ENCODE data around the gene RPL19. TPM values are rescaled to one million over a fixed set of nuclear protein-coding genes. Genes with fewer than 3 reads are reported as not detected.
"Not testable (repeated sequence)": the region's sequence is repeated elsewhere in the genome, so short reads cannot be mapped to it uniquely, and the experiment has no call there.

Gene RPL19
- 4,397 and 4,496 TPM in 2 replicates for polyA plus RNA-seq (2014; cell fraction: cytosol; rRNA removed)
- polyA plus RNA-seq (2014; cell fraction: nucleus; rRNA removed) = 2,609 and 3,563 TPM in 2 replicates

DNA sequence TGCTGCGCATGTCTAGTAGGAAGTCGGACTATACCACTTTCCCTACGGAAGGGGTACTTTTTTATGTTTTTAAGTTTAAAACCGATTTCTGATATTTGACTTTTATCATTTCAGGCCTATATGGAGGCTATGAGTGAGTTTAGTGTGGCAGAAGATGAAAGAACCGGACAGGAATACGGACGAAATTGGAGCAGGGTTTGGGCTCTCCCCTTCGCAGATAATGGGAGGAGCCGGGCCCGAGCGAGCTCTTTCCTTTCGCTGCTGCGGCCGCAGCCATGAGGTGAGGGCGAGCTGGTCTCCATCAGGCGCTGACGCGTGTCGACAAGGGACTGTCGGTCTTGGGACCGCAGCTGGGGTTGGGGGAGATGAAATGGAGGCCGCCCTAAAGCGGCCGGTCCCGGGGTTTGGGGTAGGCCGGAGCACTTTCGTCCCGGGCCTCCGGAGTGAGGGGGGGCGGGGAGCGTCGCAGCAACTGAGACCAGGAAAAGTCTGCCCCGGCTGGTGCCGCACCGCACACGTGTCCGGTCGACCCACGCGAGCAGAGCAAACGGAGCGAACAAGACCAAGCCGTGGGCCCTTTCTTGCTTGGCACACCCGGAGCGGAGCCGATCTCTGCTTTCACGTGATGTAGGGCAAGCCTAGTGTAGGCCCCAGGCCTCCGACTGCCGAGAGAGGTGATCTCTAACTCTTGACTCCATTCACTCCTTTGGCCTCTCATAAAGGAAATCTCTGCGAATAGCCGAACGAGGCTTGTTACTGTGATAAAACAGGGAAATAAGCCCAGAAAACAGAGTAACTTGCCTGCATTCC is at the start of gene RPL19:
RPL19 (plus strand) TSS at position 214 of the 810 bp plus-strand sequence; CDS start at position 276, 62 bp downstream.
- no peak for DNase-seq (ENCODE audit: low spot score)

- DNase-seq (ENCODE audit: low spot score) = no peak
Measured at GRCh38 chr17:39150795-39151149, 49.3 kb upstream of the RPL19 start.

GRCh38 chr17:39151150-39151942 is 48.7 kb upstream of the RPL19 start, which contains the start of gene PLXDC1:
TSS of gene PLXDC1 (minus strand) at chr17:39151637. CDS start at chr17:39151437, 200 bp downstream.
- no peak for DNase-seq (ENCODE audit: low spot score)

- DNase-seq (ENCODE audit: low spot score) = no peak
Measured at GRCh38 chr17:39151943-39152818, 47.9 kb upstream of the RPL19 start.

GRCh38 chr17:39153599-39154051 is 46.5 kb upstream of the RPL19 start:
- peak; percentile 90 for DNase-seq (ENCODE audit: low spot score)

DNA sequence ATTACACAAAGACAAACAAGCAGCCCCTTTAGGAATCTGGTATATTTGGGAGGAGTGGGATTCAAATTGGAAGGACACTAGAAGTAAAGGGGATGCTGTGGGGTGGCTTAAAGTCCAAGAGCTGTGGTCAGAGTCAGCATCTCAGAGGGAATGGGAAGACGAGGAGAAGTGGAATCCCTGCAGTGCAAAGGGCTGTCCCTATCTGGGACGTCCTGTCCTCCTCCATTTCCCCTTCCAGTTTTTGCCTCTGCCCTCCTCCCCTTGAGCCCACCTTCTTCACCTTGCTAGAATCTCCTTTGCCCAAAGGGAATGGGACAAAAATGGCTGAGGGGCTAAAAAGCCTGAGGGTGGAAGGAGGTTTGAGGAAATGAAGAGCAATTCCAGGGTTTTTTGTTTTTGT is 44.4 kb upstream of the RPL19 start:
- no peak for DNase-seq (ENCODE audit: low spot score)

GRCh38 chr17:39156491-39156890 is 43.6 kb upstream of the RPL19 start:
- no peak for DNase-seq (ENCODE audit: low spot score)

GRCh38 chr17:39158623-39159022 is 41.5 kb upstream of the RPL19 start:
- no peak for DNase-seq (ENCODE audit: low spot score)

GRCh38 chr17:39161962-39162361 is 38.1 kb upstream of the RPL19 start:
- no peak for DNase-seq (ENCODE audit: low spot score)

DNA sequence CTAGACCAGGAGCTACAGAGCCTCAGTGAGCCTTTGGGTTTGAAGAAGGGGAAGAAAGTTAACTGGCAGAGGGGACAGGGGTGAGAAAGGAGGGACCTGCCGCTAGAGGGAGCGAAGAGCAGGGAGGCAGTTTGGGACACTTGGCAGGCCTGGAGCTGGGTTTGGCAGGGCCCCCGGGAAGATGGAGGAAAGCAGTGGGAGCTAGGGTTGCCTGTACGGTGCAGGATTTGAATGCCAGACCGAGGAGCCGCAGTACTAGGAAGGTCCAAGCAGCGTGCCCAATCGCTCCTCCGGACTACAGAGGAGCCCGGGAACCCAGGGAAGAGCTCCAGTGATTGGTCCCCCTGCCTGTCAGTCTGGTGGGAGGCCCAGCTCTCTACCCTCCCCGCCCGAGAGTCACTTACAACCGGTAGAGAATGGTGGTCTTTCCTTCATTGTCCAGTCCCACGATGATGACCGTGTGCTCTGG is 35.4 kb upstream of the RPL19 start:
- DNase-seq (ENCODE audit: low spot score) = peak; percentile 93

- DNase-seq (ENCODE audit: low spot score) = no peak
Measured at GRCh38 chr17:39165178-39165840, 34.8 kb upstream of the RPL19 start.

- no peak for DNase-seq (ENCODE audit: low spot score)
Measured at GRCh38 chr17:39165841-39166349, 34.2 kb upstream of the RPL19 start, which contains the start of gene ARL5C. TSS of gene ARL5C (minus strand) at chr17:39166161. CDS start at chr17:39165760, 401 bp downstream.

GRCh38 chr17:39166437-39167335 is 33.4 kb upstream of the RPL19 start:
- no peak for DNase-seq (ENCODE audit: low spot score)

DNA sequence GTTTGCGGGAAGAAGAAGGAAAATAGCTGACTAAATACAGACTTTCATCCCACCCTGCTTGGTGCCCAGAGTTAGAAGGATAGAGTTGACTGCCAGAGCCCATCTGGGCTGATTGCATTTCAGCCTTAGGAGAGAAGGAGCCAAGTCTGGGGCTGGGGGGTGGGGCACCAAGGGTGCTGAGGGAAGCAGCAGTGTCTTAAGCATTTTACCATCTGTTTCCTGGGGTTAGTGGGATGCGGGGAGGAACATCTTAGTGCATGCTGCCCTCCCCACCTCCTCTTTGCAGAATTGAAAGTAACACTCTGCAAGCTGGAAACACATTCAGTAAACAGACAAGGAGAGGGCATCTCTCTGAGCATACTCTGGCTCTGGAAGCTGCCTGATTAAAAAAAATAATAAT is 32.6 kb upstream of the RPL19 start:
- no peak for DNase-seq (ENCODE audit: low spot score)

DNA sequence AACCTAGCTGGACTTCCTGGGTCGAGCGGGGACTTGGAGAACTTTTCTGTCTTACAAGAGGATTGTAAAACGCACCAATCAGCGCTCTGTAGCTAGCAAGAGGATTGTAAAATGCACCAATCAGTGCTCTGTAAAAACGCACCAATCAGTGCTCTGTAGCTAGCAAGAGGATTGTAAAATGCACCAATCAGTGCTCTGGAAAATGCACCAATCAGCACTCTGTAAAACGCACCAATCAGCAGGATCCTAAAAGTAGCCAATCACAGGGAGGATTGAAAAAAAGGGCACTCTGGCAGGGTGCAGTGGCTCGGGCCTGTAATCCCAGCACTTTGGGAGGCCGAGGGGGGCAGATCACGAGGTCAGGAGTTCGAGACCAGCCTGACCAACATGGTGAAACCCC is 31.6 kb upstream of the RPL19 start:
- not testable (repeated sequence) for DNase-seq (ENCODE audit: low spot score)

- DNase-seq (ENCODE audit: low spot score) = no peak
Measured at GRCh38 chr17:39169101-39169500, 31.0 kb upstream of the RPL19 start.

GRCh38 chr17:39169518-39169917 is 30.6 kb upstream of the RPL19 start:
- no peak for DNase-seq (ENCODE audit: low spot score)

DNA sequence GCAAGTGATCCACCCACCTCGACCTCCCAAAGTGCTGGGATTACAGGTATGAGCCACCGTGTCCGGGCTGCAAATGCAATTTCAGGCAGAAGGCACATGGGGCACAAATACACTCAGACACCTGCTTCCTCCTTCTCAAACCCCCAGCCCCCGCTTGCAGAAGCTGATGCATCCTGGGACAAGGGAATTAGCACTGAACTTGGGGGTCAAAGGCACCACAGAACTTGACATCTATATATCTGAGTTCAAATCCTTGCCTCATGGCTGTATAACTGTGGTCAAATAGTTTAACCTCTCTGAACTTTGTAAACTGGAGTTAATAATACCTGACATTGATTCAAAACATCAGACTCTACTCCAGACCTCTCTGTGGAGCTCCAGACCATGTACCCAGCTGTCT is 30.0 kb upstream of the RPL19 start:
- no peak for DNase-seq (ENCODE audit: low spot score)

GRCh38 chr17:39170558-39170957 is 29.5 kb upstream of the RPL19 start:
- no peak for DNase-seq (ENCODE audit: low spot score)

All from SK-N-DZ (cell line).